Right lung (tissue), 5 donors: ENCODE data around the gene KLLN. TPM values are rescaled to one million over a fixed set of nuclear protein-coding genes. Genes with fewer than 3 reads are reported as not detected.
"Not testable (repeated sequence)": the region's sequence is repeated elsewhere in the genome, so short reads cannot be mapped to it uniquely, and the experiment has no call there.

ENCODE experiments used
- DNase-seq, 2 donors: peaks; one replicate each; pipeline ENCODE4 v3.0.0-alpha.2; 2013
- polyA plus RNA-seq, 5 donors: library from polyadenylated mRNA; unstranded; fragments of 120-200 nt; gene quantifications; one replicate each; pipeline versions ENCODE4 v1.2.1 to v1.2.3, GENCODE V29; 2013; ENCODE audit warnings: inconsistent platforms in 1 of 5, low replicate concordance in 1 of 5; ENCODE audit not compliant: insufficient read length in 5 of 5, insufficient read depth in 1 of 5

Gene KLLN
- polyA plus RNA-seq, 5 donors, result 0.90 to 1.4 (median 1.2) TPM

- no peak for DNase-seq
These were observed 19.6 kb downstream of the KLLN start for GRCh38 chr10:87843714-87844113.

- DNase-seq, result no peak
These were observed 20.4 kb downstream of the KLLN start for GRCh38 chr10:87842776-87843497.

GRCh38 chr10:87842220-87842641, 21.1 kb downstream of the KLLN start:
- DNase-seq, result no peak

DNA sequence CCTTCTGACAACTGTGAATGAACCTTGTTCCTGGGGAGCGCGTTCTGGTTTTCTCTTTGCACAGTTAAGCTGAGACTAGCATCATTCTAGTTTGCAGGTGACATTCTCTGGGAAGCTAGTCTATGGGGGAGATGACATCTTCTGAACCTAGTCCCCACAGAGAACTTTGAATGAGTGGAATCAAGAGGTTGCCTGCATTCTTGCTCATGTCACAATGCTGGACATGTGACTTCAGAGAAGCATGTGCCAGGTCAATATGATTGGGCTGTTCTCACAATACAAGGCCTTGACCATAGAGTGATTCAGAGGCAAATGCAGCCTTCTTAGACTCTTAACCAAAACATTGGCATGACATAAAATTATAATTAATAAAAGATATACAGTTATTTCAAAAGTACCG, 22.1 kb downstream of the KLLN start:
- no peak for DNase-seq

DNA sequence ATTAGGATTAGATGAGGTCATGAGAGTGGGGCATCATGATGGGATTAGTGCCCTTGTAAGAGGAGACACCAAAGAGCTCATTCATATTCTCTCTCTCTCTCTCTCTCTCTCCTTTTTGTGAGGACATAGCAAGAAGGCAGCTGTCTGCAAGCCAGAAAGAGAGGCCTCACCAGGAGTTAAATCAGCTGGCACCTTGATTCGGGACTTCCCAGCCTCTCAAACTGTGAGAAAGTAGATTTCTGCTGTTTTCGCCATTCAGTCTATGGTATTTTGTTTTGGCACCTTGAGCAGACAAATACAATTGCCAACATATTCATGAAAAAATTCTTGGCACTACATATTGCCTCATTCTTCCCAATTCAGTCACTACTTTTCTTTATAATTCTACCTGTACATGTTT, 24.7 kb downstream of the KLLN start:
- no peak for DNase-seq

DNA sequence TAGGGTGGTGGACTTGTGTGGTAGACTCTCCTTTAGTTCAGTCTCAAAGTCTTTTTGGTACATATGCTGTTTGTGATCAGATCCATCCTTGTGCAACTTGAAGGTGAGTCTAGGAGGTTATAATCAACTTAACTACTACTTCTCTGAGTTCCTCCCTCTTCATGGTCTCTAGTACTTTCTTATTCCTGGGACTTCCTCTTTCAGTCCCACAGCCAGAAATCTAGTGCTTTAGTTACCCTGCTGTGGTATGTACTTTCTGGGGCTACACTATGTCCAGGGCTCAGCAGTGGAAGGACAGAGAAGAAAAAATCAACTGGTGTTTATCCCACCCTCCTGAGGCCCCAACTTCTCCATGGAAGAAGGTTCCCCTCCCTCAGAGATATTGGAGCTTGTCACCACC, 25.9 kb downstream of the KLLN start:
- DNase-seq, result no peak

DNA sequence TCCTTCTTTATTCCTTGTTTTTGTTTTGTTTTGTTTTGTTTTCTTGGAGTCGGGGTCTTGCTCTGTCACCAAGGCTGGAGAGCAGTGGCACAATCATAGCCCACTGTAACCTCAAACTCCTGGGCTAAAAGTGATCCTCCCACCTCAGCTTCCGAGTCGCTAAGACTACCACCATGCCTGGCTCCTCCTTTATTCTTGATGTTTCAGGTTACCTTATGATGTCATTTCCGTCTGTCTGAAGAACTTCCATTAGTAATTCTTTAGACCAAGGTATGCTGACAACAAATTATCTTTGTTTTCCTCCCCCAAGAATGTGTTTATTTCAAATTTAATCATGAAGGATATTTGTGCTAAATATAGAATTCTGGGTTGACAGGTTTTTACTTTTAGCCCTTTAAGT, 27.2 kb downstream of the KLLN start:
- no peak for DNase-seq

DNA sequence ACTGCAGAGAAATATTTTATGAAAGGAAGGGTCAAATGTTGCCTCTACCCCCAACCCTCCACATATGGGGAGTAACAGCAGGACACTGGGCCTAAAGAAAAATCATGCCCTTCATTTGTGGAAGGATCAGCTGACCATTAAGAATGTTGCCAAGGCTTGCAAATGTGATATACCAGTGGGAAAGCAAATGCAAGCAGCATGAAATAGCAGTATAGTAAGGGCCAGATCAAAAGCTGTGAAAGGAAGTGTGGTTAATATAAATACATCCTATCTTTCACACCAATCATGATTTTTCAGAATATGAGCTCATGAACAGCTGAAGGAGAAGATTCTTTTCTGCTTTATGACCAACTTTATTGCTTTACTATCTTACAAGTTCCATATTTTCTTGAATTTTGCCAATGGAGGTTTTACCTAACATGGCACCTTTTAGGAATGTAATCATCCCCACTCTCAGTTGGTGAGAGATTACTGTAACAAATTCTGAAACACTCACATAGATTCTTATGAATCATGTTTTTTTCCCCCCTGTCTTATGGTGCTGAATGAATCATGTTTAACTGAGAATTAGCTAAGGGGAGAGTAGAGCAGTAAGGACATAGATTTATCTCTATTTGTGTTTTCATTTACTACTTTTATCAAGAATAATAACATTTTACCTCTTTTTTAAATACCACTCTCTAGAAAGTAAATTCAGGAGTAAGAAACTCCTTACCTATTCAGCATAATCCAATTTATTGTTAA, 33.2 kb downstream of the KLLN start:
- no peak for DNase-seq

- DNase-seq, result not testable (repeated sequence)
These were observed 34.3 kb downstream of the KLLN start for GRCh38 chr10:87829051-87829450.

GRCh38 chr10:87827681-87828080, 35.7 kb downstream of the KLLN start:
- DNase-seq, result no peak

DNA sequence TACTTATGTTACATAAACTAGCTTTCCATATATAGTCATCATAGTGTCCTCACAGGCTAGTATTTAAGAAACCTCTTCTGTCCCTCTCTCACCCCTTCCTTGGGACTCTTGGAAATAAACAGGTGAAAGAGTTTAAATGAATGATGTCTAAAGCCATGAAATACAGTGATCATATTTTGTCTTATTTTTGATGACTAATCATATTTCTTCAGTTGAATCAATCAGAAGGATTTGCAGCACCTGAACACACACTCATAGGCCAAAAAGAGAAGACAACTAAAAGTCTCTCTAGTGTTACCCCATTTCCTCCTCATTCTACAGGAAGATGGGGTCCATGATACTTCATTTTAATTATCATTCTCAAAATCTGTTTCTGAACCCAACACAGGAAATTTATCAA, 36.7 kb downstream of the KLLN start:
- no peak for DNase-seq

DNA sequence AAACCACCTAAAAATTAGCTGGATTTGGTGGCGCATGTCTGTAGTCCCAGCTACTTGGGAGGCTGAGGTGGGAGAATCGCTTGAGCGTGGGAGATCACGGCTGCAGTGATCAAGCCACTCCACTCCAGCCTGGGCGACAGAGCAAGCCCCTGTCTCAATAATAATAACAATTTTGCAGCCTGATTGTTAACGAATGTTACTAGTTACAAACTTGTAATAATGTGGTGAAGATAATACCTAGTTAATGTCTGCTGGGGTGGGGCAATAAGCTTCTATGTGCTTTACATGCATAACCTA, 44.1 kb downstream of the KLLN start:
- no peak for DNase-seq

DNA sequence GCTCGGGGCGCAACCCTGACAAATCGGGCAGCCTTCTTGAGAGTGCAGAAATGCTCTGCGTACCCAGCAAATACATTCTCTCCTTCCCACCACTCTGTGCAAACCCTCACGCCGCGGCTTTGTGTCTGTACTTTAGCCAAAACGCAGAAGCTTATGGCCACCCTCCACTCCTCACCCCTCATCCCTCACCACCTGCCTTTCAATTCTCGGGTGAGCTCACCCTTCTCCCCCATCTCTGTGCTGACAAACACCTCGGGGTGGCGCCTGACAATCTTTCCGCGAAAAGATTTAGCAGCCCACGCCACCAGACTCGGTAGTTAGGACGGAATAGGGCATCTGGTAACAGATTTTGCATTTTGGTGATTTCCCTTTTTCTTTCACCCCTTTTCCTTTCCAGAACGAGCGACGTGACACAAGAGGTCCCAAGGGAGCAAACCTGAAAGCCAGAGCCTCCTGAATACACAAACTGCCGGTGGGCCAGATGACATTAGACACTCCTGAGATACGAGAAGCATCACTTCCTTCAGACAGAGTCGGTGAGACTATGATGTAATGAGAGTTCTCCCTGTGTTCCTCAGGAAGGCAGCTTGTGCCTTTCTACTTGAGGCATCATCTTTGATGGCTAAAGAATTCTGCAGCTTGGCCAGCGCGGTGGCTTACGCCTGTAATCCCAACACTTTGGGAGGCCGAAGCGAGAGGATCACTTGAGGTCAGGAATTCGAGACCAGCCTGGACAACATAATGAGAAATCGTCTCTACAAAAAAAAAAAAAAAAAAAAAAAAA, 44.6 kb downstream of the KLLN start:
- peak; percentile 21 for DNase-seq

DNA sequence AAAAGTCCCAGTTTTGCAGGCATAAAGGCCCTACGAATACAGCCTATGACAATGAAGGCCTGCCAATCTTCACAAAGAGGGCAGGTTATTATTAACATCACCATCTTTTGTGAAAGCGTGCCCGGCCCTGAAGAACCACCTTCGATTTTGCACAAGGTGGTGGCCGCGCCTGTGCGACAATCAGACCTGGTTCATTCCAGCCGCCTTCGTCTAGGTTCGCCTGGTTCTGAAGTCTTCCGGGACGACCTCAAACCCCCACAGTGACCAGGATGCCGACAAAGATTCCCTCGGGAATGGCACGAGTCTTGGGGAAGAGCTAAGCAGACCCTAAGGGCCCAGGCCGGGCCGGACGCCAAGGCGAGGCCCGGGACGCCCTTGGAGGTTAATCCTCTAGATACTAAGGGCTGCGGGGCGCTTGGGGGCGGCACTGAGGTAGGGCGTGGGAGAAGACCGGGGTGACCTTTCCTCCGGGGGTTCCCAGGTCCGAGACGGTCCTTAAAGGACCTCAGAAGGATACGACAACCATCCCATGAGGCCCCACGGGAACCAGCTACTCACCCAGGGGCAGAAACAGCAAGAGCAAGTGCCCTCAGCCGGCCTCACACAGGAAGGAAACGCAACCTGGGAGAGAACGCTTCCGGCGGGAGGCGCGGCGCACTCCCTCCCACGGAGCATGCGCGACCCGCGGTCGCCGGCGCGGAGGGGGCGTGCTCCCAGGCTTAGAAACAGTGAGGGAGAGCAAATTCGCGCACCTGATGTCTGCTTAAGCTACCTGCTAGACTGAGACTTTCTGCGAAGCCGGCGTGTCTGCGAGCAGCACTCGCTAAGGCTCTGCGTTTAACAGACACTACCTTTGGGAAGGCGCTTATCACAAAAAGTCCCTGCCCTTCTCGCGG, 45.5 kb downstream of the KLLN start, which contains the start of gene ATAD1:
ATAD1 (minus strand) TSS at position 618 of the 896 bp plus-strand sequence. CDS start 3,627 bp downstream, outside the sequence.
- peak; percentile 85 for DNase-seq

- DNase-seq, result no peak
These were observed 46.3 kb downstream of the KLLN start for GRCh38 chr10:87816898-87817608.

GRCh38 chr10:87816163-87816897, 47.0 kb downstream of the KLLN start:
- no peak for DNase-seq
